Loucy (cell line): ENCODE results near the gene CTBP2.

Experiments
- CTCF ChIP-seq: fragments of 200-600 bp; sonication (generic); conservative IDR thresholded peaks from 2 replicates; pipeline ENCODE4 v1.5.1; 2014; ENCODE audit warnings: mild to moderate bottlenecking, antibody characterized with exemption, low read length
- EZH2phosphoT487 ChIP-seq: fragments of 200-600 bp; IDR thresholded peaks from 2 replicates; pipeline ENCODE4 v1.6.1; 2018; ENCODE audit warnings: antibody characterized with exemption, mild to moderate bottlenecking, moderate library complexity, borderline replicate concordance

- TF ChIP-seq CTCF, result no peak
- no peak for TF ChIP-seq EZH2phosphoT487
Measured at GRCh38 chr10:125116041-125116649, 44.2 kb downstream of the CTBP2 start.
